ENCODE results near the gene VEZF1.

Gene VEZF1, protein sequence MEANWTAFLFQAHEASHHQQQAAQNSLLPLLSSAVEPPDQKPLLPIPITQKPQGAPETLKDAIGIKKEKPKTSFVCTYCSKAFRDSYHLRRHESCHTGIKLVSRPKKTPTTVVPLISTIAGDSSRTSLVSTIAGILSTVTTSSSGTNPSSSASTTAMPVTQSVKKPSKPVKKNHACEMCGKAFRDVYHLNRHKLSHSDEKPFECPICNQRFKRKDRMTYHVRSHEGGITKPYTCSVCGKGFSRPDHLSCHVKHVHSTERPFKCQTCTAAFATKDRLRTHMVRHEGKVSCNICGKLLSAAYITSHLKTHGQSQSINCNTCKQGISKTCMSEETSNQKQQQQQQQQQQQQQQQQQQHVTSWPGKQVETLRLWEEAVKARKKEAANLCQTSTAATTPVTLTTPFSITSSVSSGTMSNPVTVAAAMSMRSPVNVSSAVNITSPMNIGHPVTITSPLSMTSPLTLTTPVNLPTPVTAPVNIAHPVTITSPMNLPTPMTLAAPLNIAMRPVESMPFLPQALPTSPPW

DNA sequence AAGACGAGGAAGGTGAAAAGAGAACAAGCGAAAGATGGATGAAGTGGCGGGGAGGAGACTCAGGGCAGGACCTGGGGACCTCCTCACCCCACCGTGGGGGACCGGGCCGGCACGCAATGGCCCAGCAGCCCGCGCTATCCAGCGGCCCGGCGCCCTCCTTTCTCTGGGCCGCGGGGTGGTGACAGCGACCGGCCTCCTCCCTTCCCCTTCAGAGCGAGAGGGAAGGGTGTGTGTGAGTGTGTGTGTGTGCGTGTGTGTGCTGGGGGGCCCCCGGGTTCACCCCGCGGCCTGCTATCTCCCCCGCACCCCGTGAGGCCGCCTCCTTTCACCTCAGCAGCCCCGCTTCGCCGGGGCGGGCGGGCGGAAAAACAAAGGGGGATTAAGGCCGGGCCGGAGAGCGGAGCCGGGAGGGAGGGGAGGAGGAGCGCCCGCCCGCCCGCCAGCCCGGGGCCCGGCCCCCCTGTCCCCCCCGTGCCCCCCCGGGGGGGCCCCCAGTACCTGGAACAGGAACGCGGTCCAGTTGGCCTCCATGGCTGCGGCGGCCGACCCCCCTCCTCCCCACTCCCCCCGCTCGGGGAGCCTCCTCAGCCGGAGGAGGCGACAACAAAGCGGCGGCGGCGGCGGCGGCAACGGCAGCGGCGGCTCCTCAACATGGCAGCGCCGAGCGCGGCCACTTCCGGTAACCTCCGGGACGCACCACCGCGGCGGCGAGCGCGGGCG lies at the start of gene VEZF1:
TSS of gene VEZF1 (minus strand) at position 674 of the 720 bp plus-strand sequence. CDS start at position 531, 143 bp downstream.
- no peak for DNase-seq (ENCODE audit: low read depth, low spot score)

DNA sequence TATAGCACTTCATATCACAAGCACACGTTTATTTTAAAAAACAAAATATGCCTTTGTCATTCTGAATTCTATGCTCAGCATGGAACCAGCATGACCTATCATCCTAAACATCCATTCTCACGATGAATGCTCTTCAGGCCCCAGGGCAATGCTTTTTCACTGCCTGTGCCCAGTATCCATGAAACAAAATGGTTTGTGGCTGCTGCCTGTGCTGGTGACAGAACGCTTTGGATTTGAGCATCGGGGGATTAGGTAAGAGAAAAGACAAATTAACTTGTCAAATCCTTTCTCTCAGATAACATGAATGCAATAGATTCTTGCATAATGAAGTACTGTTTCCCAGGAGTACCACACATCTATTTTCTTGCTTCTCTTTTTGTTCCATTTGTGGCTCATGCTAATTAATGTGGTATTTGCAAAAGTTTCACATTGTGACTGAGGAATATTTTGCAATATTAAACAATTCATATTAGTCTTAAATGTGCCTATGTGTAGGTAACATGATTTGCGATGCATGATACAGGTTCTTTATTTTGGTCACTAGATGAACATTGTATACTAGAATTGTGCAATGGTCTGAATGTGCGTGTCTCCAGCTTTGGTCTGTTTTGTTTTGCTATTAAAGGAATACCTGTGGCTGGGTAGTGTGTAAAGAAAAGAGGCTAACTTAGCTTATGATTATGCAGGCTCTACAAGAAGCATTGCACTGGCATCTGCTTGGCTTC lies 44.8 kb upstream of the VEZF1 start:
- DNase-seq (ENCODE audit: low read depth, low spot score) = no peak

DNA sequence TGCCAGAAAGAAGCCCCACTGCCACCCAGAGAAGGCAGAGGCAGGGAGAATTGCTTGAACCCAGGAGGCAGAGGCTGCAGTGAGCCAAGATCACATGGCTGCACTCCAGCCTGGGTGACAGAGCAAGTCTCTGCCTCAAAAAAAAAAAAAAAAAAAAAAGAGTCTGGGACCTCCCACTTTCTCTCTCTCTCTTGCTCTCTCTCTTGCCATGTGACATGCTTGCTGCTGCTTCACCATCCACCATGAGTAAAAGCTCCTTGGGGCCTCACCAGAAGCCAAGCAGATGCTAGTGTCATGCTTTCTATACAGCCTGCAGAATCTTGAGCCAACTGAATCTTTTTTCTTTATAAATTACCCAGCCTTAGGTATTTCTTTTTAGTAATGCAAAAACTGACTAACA lies 40.5 kb upstream of the VEZF1 start:
- DNase-seq (ENCODE audit: low read depth, low spot score) = no peak

DNA sequence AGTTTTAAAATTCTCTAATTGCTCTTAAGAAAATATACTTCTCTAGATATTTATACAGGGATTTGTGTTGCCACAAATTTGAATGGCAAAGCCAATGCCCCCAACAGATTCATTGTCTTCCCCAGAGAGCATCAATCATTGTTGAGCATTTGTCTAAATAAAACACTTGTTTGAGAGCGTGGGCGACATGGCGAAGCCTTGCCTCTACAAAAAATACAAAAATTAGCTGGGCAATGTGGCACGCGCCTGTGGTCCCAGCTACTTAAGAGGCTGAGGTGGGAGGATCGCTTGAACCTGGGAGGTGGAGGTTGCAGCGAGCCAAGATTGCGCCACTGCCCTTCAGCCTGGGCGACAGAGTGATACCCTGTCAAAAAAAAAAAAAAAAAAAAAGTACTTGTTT lies 32.3 kb upstream of the VEZF1 start:
- no peak for DNase-seq (ENCODE audit: low read depth, low spot score)

DNA sequence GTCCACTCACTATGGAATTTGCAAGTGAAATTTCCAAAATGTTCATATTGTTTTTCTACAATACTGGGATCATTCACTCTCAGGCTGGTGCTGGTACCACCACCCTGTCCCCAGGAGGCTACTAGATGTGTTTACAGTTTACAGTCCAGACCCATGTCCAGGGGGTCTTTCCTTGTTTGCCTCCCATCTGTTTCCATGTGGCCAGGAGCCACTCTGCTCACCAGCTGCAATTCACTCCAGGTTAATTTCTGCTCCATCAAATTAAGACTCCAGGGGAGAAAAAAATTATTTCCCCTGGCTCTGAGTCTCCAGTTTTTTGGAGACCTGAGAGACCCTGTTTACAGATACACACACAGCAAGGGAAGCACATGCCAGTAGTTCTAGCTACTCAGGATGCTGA lies 31.5 kb upstream of the VEZF1 start:
- no peak for DNase-seq (ENCODE audit: low read depth, low spot score)

DNA sequence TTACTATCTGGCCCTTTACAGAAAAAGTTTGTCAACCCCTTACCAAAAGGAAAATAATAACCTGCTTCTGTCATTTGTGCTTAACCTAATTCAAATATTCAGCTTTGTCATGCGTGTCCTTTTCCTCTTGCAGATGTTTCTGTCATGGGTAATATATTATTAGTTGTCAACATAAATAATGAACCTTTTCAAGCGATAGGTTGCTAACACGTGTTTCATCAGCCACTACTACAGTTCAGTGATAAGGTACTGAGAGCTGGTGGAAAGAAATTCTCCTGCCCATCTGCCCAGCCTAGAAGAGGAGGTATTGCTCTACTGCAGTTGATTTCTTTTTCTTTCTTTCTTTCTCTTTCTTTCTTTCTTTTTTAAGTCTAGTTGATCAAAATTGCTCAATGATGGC lies 31.0 kb upstream of the VEZF1 start:
- no peak for DNase-seq (ENCODE audit: low read depth, low spot score)

DNA sequence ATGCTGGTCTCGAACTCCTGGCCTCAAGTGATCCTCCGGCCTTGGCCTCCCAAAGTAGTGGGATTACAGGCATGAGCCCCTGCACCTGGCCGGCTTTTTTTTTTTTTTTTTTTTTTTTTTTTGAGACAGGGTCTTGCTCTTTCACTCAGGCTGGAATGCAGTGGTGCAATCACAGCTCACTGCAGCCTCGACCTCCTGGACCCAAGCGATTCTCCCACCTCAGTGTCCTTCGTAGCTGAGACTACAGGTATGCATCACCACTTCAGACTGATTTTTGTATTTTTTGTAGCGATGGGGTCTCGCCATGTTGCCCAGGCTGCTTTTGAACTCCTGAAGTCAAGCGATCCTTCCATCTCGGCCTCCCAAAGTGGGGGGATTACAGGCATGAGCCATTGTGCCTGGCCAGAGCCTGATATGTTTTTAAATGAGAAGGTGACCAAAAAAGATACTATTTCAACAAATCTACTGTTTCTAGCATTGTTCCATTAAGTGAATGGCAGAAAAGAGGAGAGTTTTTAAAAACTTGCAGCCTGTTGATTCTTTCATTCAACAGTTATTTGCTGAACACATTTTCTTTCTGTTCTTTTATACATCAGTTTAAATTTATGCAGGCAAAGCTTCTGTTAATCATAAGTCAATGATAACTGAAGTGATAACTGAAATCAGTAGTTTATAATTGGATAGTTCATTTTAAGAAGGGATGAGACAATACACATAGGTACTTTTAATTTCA lies 22.2 kb upstream of the VEZF1 start:
- no peak for DNase-seq (ENCODE audit: low read depth, low spot score)

DNA sequence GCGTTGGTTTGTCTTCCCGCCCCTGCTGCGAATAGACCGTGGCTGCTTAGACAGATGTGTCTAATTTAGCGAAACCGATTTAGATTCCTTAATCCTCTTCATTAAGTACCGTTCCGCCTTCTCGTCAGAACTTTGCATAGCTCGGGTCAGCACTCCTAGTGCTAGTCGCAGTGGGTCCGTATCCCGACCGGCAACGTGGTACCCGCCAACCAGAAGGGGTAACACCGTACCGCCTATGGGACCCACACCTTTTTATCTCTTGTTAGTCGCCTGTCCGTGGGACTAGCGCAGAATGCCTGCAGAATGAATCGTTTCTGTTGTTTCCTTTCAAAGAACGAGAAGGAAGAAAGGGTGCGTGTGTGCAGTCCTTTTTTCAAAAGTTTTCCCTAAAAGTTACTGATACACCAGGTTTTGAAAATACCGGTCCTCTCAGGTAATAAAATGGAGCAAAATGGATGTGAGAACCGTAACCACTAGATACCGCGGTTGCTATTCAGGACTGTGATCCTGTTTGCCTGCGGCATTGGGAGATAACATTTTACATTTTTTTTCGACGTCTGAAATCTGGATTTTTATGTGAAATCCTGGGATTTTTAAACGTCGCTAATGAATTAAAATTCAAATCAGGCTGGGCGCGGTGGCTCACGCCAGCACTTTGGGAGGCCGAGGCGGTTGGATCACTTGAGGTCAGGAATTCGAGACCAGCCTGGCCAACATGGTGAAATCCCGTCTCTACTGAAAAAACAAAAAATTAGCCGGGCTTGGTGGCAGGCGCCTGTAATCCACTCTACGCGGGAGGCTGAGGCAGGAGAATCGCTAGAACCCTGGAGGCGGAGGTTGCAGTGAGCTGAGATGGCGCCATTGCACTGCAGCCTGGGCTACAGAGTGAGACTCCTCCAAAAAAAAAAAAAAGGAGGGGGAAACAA lies 20.0 kb upstream of the VEZF1 start:
- DNase-seq (ENCODE audit: low read depth, low spot score) = no peak

DNA sequence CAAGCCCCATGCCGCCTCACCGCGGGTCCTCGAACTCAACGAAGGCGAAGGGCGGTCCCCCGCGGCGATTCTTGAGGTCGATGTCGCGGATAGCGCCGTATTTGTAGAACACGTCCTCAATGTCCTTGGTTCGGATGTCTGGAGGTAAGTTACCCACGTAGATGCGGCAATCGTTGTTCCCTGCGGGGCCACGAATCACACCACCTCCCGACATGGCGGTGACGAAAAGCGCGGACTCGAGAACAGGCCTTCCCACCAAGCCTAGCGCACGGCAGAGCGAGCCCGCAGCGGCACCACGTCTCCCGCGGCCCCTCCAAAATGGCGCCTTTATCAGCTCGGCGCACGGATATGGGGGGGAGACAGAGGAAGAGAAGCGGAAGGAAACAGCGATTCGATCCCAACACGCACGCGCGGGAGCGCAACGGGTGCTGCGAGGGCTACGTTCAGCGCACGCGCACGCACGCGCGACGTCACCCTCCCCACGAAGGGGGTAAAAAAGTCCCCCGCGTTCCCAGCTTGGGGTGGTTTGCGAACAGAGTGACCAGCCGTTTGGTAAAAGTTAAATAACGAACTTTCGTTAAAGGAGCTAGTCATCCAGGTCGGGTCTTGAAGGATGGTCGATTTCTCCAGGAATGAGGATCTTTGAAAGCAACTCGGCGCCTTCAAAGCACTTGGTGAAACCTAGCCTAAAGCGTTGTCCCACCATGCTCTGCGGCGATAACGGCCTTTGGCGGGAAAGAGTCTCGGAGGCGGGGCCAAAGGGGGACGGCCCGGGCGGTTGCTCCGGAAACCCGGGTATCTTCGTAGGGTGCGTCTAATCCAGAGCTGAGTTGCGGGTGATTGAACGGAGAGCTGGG lies 19.1 kb upstream of the VEZF1 start, which contains the start of gene SRSF1:
TSS of gene SRSF1 (minus strand) at position 323 of the 857 bp plus-strand sequence. CDS start at position 214, 109 bp downstream.
- peak; percentile 94 for DNase-seq (ENCODE audit: low read depth, low spot score)

DNA sequence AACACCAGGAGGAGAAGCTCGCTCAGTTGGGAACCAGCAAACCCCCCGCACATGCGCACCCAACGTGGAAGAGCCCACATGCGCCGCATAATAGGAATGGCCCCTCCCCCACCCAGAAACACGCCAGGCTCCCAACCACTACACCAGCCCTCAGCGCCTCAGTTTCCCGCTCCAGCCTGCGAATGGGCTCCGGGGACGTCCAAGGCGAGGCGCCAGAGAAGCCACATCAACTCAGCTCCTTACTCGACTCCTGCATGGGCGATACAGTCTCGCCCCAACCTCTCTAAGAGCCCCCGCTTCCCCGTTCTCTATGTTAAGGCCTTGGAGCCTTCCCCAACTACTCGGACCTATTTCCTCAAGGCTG lies 18.5 kb upstream of the VEZF1 start:
- no peak for DNase-seq (ENCODE audit: low read depth, low spot score)

DNA sequence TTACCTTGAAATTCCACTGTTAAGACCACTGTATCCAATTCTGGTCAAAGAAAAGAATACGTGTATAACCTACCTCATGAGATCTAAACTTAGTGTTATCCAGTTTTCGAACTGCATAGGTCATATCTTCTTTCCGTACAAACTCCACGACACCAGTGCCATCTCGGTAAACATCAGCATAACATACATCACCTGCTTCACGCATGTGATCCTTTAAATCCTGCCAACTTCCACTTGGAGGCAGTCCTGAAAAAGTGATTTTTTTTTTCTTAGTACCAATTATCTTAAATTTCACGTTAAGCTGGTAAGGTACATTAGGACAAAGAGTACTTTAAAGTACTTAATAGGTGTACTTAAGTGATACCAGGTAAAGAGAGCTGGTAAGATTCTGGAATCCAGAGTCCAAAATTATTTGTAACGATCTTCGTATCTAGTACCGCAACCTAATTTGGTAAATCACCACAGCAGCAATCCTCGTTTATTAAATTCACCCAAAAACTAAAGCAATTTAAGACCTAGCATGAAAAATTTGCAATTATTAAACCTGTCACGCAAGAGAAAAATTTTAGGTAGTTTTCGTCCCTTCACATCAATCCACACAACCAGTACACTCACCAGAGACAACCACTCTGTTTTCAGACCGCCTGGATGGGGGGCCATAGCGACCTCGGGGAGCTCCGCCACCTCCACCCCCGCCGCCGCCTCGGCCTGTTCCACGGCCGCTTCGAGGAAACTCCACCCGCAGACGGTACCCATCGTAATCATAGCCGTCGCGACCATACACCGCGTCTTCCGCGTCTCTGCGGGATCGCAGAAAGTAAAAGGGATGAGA lies 17.9 kb upstream of the VEZF1 start:
- no peak for DNase-seq (ENCODE audit: low read depth, low spot score)

DNA sequence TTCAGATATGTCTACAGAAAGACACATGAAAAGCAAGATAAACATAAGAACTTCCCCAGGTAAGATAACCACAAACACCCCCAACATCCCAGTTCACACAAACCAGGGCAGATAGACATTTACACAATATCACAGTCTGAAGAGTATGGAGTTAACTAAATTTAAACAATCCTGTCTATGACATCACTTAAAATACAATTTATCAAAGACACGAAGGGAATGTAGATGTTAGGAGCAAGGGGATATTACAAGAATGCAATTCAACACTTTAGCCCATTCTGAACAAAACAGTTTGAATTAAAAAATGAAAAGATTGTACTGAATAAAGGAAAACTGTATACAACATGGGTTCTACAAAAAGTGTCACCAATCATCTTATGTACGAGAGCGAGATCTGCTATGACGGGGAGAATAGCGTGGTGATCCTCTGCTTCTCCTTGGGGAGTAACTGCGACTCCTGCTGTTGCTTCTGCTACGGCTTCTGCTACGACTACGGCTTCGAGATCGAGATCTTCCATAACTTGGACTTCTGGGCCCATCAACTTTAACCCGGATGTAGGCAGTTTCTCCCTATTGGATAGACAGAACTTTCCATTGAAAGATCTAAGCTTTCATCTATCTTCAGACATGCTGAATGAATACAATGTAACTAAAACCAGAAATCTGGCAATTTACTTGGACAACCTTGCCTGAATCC lies 17.1 kb upstream of the VEZF1 start:
- no peak for DNase-seq (ENCODE audit: low read depth, low spot score)

DNA sequence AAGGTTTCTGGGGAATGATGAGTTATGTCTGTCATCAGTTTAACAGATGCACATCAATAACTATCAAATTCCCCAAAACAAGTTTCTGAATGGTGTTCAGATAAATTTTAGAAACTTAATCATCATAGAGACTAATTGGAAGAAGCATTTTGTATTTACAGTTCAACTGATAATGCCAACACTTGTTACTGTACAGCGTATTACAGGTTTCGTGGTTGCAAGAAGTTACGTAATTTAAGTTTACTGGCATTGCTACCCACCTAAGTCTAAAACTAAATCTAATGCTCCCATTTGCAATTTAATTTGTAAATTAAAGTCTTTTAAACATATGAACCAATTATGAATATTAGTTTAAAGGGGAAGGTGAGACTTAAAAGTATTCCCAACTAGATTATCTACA lies 16.0 kb upstream of the VEZF1 start:
- DNase-seq (ENCODE audit: low read depth, low spot score) = no peak

DNA sequence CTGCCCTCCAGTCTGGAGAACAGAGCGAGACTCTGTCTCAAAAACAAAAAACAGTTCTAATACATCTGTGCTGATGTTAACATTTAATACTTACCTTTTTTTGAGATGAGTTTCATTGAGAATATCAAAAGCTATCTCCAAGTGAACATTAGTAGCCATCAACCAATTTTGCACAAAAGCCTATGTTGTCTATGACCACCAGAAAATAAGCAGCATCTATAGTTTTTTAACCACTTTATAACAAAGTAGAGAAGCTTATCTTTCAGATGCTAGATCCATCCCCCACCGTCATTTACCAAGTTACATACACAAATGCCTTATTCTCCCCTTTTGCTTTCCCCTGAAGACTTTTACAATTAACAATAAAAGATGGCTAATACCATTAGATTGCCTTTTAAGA lies 14.9 kb upstream of the VEZF1 start:
- no peak for DNase-seq (ENCODE audit: low read depth, low spot score)

DNA sequence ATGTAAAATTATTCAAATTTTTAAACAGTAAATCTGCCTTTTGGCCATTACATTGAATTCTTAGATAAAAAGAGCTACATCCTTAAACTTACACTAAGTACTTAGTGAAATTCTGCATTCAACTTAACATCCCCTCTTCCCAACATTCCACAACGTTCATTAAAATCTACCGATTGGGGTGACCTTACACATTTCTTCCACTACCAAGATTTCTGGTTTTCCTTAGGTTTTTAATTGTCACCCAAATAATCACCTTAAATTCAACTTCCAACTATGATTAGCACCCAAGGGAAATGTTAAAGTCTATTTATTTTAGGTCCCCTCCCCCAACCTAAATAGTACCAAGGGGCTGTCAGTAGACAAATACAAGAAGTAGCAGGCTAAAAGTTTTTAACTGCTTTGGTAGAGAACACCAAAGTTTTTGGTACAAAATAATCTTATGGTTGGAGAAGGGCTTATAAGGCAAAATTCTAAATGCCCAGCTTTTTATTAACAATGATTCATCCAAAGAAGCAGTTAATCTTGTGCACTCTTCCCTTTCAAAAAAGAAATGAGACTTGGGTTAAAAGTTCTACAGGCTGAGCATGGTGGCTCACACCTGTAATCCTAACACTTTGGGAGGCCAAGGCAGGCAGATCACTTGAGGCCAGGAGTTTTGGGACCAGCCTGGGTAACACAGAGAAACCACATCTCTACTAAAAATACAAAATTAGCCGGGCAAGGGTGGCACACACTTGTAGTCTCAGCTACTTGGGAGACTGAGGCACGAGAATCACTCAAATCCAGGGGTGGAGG lies 14.3 kb upstream of the VEZF1 start:
- no peak for DNase-seq (ENCODE audit: low read depth, low spot score)

DNA sequence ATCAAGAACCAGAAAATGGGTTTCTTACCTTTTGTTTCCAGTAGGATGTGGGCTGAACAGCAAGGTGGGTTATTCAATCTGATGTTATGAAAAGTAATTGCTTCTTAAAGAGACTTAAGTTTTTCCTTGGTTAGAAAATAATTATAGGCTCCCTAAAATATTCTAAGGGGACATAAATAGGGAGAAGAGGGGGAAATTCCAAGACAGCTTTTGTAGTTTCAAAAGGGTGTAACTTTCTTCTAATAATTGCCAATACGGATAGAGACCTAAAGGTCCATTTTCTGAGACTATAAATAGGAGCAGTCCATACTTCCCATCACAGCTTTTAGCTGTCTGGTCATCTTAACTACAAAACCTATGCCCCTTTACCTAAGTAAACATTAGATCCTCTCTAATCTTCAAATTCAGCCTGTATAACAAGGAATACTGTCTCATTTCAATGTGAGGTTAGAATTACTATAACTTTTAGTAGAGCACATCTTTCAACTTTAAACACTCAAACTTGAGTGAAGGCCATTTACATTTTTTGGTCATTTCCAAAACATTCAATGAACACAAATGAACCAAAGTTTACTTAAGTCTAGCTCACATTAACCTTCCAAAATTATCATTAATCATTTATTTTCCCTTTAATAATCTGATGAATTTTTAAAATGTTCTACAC lies 13.5 kb upstream of the VEZF1 start:
- DNase-seq (ENCODE audit: low read depth, low spot score) = no peak
